ENCODE results near the gene RPL39L. TPM values are rescaled to one million over a fixed set of nuclear protein-coding genes. Genes with fewer than 3 reads are reported as not detected.

The RPL39L gene
- total and polyA plus RNA-seq, 9 donors = 0.99 to 8.5 (median 4.0) TPM

GRCh38 chr3:187185759-187186158 is 46.5 kb upstream of the RPL39L start:
- intact Hi-C loops (cut with DNase I) = no loop called here
- 86 to 92% (median 89%) methylated on average over 4 of the region's 4 CpGs for WGBS, 3 donors
- Histone ChIP-seq H3K27me3 (no peaks in the 10 kb centered on the region), H3K4me3 (no peak overlapping the region), H3K27ac (no peak overlapping the region), H3K9me3 (no peaks in the 10 kb centered on the region), H3K4me1 (ENCODE audit: insufficient read depth) (peaks cover 5% of the 10 kb centered on the region), H3K36me3 (no peaks in the 10 kb centered on the region)
- TF ChIP-seq EP300 (IDR thresholded peaks at IDR 0.05) (no peak), CTCF (IDR thresholded peaks at IDR 0.05) (no peak), POLR2A (IDR thresholded peaks at IDR 0.05) (no peak)
- no peak for DNase-seq

- intact Hi-C loops (cut with DNase I) = no loop called here
- 76 to 84% (median 80%) methylated on average over 6 of the region's 6 CpGs for WGBS, 3 donors
- Histone ChIP-seq H3K4me1 (ENCODE audit: insufficient read depth) (peaks cover 5% of the 10 kb centered on the region), H3K27me3 (no peaks in the 10 kb centered on the region), H3K9me3 (no peaks in the 10 kb centered on the region), H3K4me3 (no peak overlapping the region), H3K27ac (no peak overlapping the region), H3K36me3 (no peaks in the 10 kb centered on the region)
- no peak for DNase-seq
- TF ChIP-seq EP300 (IDR thresholded peaks at IDR 0.05) (no peak), CTCF (IDR thresholded peaks at IDR 0.05) (no peak), POLR2A (IDR thresholded peaks at IDR 0.05) (no peak)
These were observed 44.6 kb upstream of the RPL39L start for GRCh38 chr3:187183903-187184302.

- no peak overlapping the region for H3K27ac ChIP-seq
These were observed 44.0 kb upstream of the RPL39L start for GRCh38 chr3:187183210-187183862.

GRCh38 chr3:187181454-187182170 is 42.3 kb upstream of the RPL39L start:
- no peak for TF ChIP-seq EP300 (IDR thresholded peaks at IDR 0.05)
- TF ChIP-seq POLR2A (IDR thresholded peaks at IDR 0.05) = no peak
- no peak for TF ChIP-seq CTCF (IDR thresholded peaks at IDR 0.05)
- no peak overlapping the region for H3K27ac ChIP-seq
- DNase-seq = no peak
- H3K4me3 ChIP-seq = no peak overlapping the region
- no peaks in the 10 kb centered on the region for H3K9me3 ChIP-seq
- no peaks in the 10 kb centered on the region for H3K27me3 ChIP-seq
- 83 to 89% (median 84%) methylated on average over 7 of the region's 7 CpGs for WGBS, 3 donors
- H3K4me1 ChIP-seq (ENCODE audit: insufficient read depth) = peaks cover 1% of the 10 kb centered on the region
- H3K36me3 ChIP-seq = no peaks in the 10 kb centered on the region
- intact Hi-C loops (cut with DNase I) = no loop called here

More at GRCh38 chr3:187183210-187183862, 44.0 kb upstream of the RPL39L start:
- intact Hi-C loops (cut with DNase I) = no loop called here
- Histone ChIP-seq H3K9me3 (no peaks in the 10 kb centered on the region), H3K36me3 (no peaks in the 10 kb centered on the region), H3K4me3 (no peak overlapping the region), H3K27me3 (no peaks in the 10 kb centered on the region), H3K4me1 (ENCODE audit: insufficient read depth) (peaks cover 5% of the 10 kb centered on the region)
- TF ChIP-seq CTCF (IDR thresholded peaks at IDR 0.05) = no peak
- TF ChIP-seq POLR2A (IDR thresholded peaks at IDR 0.05) = no peak
- no peak for TF ChIP-seq EP300 (IDR thresholded peaks at IDR 0.05)
- DNase-seq = no peak
- WGBS, 3 donors = 69 to 78% (median 70%) methylated on average over 7 of the region's 7 CpGs
